Thyroid gland (tissue), 4 donors: ENCODE data around the gene GRIA1.

Experiments
- POLR2A ChIP-seq, 2 donors: fragments of 450-650 bp; IDR thresholded peaks; one replicate each; pipeline ENCODE4 v1.6.1; 2017; ENCODE audit warnings: antibody characterized with exemption in 2 of 2, mild to moderate bottlenecking in 2 of 2, moderate library complexity in 1 of 2
- TF ChIP-seq, protein P1 (sequence below), 6 experiments: fragments of 200-600 bp in 3 of 6; fragments of 450-650 bp in 3 of 6; sonication (generic) in 3 of 6; IDR thresholded peaks; one replicate each; pipeline ENCODE4 v1.5.1; 2016 to 2019; ENCODE audit warnings: antibody characterized with exemption in 6 of 6, mild to moderate bottlenecking in 2 of 6, inconsistent platforms in 1 of 6, moderate library complexity in 1 of 6

DNA sequence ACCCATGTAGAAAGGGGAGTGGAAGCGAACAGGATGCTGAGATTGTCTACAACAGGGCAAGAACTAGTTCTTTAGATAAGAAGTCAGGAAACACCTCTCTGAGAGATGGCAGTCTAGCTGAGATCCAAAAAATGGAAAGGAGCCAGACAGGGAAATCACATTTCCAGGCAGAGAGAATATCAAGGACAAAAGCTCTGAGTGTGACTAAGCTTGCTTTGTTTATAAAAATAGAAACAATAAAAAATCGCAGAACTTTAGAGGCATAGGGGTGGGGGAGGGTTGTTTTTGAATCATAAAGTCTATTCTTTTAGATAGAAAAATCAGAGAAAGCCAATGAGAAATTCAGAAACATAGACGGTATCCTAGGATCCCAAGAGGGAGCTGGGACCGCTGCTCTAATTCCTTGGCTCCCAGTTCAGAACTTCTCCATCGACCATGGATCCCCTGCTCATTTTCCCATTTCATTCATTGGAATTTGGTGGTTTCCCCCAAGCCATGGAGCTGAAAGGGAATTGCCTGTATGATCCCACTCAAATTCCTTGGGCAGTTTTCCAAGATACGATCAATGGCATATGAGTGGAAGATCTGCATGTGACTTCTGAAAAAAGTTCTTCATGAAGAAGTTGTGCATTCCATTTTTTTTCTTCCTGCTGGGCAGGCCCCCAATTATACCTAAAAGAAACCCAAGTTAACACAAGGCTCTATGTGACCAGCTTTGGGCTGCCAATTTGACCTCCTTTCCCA is 182.0 kb downstream of the GRIA1 start:
- TF ChIP-seq, protein P1, sequence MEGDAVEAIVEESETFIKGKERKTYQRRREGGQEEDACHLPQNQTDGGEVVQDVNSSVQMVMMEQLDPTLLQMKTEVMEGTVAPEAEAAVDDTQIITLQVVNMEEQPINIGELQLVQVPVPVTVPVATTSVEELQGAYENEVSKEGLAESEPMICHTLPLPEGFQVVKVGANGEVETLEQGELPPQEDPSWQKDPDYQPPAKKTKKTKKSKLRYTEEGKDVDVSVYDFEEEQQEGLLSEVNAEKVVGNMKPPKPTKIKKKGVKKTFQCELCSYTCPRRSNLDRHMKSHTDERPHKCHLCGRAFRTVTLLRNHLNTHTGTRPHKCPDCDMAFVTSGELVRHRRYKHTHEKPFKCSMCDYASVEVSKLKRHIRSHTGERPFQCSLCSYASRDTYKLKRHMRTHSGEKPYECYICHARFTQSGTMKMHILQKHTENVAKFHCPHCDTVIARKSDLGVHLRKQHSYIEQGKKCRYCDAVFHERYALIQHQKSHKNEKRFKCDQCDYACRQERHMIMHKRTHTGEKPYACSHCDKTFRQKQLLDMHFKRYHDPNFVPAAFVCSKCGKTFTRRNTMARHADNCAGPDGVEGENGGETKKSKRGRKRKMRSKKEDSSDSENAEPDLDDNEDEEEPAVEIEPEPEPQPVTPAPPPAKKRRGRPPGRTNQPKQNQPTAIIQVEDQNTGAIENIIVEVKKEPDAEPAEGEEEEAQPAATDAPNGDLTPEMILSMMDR (IDR thresholded peaks at IDR 0.05): no peak
- no peak for TF ChIP-seq POLR2A (IDR thresholded peaks at IDR 0.05)
